Measurements from ENCODE around the gene LIN9.
A peak's percentile ranks its signal among the peaks of the same experiment; 100 is the strongest.
"Not testable (repeated sequence)": the region's sequence is repeated elsewhere in the genome, so short reads cannot be mapped to it uniquely, and the experiment has no call there.

LIN9 gene

GRCh38 chr1:226342656-226343055 lies 33.7 kb upstream of the LIN9 start:
- Mint-ChIP-seq H3K27me3 (ENCODE audit: low read depth, poor library complexity) (peaks cover 6% of the 10 kb centered on the region), H3K27ac (no peak overlapping the region), H3K4me1 (peaks cover 13% of the 10 kb centered on the region), H3K4me3 (no peak overlapping the region), H3K9me3 (peaks cover 40% of the 10 kb centered on the region), H3K36me3 (ENCODE audit: low read depth) (peaks cover 9% of the 10 kb centered on the region)
- TF ChIP-seq, protein P1, sequence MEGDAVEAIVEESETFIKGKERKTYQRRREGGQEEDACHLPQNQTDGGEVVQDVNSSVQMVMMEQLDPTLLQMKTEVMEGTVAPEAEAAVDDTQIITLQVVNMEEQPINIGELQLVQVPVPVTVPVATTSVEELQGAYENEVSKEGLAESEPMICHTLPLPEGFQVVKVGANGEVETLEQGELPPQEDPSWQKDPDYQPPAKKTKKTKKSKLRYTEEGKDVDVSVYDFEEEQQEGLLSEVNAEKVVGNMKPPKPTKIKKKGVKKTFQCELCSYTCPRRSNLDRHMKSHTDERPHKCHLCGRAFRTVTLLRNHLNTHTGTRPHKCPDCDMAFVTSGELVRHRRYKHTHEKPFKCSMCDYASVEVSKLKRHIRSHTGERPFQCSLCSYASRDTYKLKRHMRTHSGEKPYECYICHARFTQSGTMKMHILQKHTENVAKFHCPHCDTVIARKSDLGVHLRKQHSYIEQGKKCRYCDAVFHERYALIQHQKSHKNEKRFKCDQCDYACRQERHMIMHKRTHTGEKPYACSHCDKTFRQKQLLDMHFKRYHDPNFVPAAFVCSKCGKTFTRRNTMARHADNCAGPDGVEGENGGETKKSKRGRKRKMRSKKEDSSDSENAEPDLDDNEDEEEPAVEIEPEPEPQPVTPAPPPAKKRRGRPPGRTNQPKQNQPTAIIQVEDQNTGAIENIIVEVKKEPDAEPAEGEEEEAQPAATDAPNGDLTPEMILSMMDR (IDR thresholded peaks at IDR 0.05): no peak
- DNase-seq: no peak

DNA sequence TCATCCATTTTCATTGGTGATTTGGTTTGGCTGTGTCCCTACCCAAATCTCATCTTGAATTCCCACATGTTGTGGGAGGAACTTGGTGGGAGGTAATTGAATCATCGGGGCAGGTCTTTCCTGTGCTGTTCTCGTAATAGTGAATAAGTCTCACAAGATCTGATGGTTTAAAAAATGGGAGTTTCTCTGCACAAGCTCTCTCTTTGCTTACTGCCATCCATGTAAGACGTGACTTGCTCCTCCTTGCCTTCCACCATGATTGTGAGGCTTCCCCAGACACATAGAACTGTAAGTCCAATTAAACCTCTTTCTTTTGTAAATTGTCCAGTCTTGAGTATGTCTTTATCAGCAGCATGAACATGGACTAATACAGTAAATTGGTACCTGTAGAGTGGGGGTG lies 31.1 kb upstream of the LIN9 start:
- not testable (repeated sequence) for H3K4me1 Mint-ChIP-seq; H3K27me3 Mint-ChIP-seq (ENCODE audit: low read depth, poor library complexity); H3K27ac Mint-ChIP-seq; DNase-seq; H3K36me3 Mint-ChIP-seq (ENCODE audit: low read depth); H3K4me3 Mint-ChIP-seq
- peaks cover 40% of the 10 kb centered on the region for H3K9me3 Mint-ChIP-seq

- Mint-ChIP-seq H3K27ac (no peak overlapping the region), H3K4me1 (peaks cover 6% of the 10 kb centered on the region), H3K4me3 (no peak overlapping the region), H3K36me3 (ENCODE audit: low read depth) (peaks cover 9% of the 10 kb centered on the region), H3K27me3 (ENCODE audit: low read depth, poor library complexity) (peaks cover 9% of the 10 kb centered on the region), H3K9me3 (peaks cover 28% of the 10 kb centered on the region)
- DNase-seq: no peak
- TF ChIP-seq, protein P1 (IDR thresholded peaks at IDR 0.05): no peak
Observed at GRCh38 chr1:226337276-226337875, 28.4 kb upstream of the LIN9 start.

DNA sequence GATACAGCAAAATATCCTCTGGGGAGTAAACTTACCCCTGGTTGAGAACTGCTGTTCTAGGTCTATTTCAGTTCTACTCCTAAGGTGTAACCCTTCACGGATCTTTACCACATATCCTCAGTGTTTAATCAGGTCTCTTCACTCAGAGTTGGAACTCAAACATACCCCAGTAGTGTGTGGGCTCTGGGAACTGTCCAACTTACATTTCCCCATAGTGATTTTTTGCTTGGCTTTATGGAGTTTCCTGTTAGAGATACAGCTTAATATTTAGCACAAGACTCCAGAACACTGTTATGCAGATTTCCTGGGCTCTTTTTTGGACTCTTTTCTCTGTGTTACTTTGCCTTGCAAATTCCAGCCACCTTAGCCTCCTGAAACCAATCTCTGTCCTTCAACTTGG lies 26.7 kb upstream of the LIN9 start:
- Mint-ChIP-seq H3K9me3 (peaks cover 11% of the 10 kb centered on the region), H3K36me3 (ENCODE audit: low read depth) (peaks cover 6% of the 10 kb centered on the region), H3K4me3 (no peak overlapping the region), H3K4me1 (peaks cover 6% of the 10 kb centered on the region), H3K27ac (peak overlapping the region; percentile 15), H3K27me3 (ENCODE audit: low read depth, poor library complexity) (peaks cover 13% of the 10 kb centered on the region)
- DNase-seq: no peak
- TF ChIP-seq, protein P1 (IDR thresholded peaks at IDR 0.05): no peak

- Mint-ChIP-seq H3K27ac (no peak overlapping the region), H3K4me1 (peaks cover 7% of the 10 kb centered on the region), H3K4me3 (peak overlapping the region; percentile 58), H3K27me3 (ENCODE audit: low read depth, poor library complexity) (peaks cover 10% of the 10 kb centered on the region), H3K36me3 (ENCODE audit: low read depth) (no peaks in the 10 kb centered on the region), H3K9me3 (no peaks in the 10 kb centered on the region)
- TF ChIP-seq, protein P1 (IDR thresholded peaks at IDR 0.05): no peak
- no peak for DNase-seq
Observed at GRCh38 chr1:226332947-226333346, 24.0 kb upstream of the LIN9 start.

DNA sequence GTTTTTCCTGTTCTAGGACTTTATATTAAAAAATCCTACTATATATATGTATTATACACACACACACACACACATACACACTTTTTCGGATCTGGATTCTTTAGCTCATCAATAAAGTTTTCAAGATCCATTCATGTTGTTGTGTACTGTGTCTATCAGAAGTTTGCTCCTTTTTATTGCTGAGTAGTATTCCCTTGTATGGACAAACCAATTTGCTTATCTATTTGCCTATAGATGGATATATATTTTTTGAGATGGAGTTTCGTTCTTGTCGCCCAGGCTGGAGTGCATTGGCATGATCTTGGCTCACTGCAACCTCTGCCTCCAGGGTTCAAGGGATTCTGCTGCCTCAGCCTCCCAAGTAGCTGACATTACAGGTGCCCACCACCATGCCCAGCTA lies 20.3 kb upstream of the LIN9 start:
- no peak overlapping the region for H3K4me3 Mint-ChIP-seq
- TF ChIP-seq, protein P1 (IDR thresholded peaks at IDR 0.05): no peak
- no peak for DNase-seq
- peaks cover 17% of the 10 kb centered on the region for H3K27me3 Mint-ChIP-seq (ENCODE audit: low read depth, poor library complexity)
- no peak overlapping the region for H3K27ac Mint-ChIP-seq
- peaks cover 22% of the 10 kb centered on the region for H3K4me1 Mint-ChIP-seq
- no peaks in the 10 kb centered on the region for H3K9me3 Mint-ChIP-seq
- H3K36me3 Mint-ChIP-seq (ENCODE audit: low read depth): no peaks in the 10 kb centered on the region

Measured in nephron progenitor cell (in vitro differentiated cells).